ENCODE data around the gene DGUOK.

DGUOK gene

DNA sequence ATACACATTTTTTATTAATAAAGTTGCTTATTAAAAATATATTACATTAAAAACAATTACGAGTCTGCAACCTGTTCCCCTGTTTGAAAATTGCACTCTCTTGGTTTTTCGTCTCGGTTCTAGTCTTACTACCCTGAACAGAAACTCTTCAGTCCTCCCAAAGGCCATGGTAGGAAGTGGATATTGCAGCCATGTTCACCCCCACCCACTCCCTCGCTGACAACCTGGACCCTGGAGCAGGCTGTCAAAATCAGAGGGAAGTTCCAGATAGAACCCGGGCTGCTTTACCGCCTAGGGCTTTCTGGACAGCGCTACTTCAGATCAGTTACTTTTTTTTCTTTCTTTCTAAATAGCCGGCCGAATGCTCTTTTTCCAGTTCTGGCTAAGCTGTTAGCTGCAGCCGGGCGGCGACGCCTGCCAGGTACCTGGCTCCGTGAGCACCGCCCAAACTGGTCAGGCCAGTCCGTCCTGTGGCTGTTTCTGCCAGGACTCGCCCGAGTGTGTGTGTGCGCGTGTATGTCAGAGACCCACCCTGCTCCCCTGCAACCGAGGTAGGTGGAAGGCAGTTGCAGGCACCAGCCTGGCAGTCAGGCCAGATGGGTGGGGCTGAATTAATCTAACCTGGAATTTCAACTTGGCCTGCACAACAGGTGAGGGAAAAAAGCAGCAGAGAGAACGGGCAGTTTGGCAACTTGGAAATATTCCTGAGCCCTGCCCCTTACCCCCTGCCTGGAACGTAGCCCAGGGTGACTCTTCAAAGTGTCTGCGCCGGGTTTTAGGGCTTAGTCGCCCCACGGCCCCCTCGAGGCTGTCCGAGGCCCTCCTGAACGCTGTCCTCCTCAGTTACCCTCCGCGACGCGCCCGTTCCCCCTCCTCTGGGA lies 56.9 kb downstream of the DGUOK start:
- DNase-seq: no peak

DNA sequence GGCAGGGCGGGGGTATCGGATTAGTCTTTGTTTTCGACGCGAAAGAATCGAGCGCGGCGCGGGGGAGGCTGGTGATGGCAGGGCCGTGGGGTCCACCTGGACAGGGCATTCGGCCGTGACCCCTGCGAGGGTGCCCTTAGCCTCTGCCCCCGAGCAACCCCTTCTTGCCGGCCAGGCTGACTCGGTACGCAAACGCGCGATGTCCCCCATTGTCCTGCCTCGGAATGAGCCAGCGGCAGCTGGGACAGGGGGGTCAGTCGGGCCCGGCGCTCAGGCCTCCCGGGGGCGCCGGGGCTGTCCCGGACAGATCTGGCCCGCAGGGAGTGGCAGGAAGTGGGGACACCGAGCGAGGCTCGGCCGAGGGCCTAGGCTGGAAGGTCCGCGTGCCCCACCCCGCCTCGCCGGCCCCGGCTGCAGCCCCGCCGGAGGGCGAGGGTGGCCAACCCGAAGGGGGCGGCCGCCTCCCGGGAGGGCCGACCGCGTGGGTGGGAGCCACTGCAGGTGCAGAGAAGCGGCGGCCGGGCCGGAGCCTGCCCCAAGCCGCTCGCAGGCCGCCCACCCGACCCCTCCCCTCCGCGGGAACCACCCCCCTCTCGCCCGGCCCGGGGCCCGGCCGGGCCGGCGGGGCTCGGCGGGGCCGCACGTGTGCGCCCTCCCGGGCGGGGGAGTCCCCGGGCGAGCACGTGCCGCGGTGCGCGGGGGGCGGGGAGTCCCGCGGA lies 57.7 kb downstream of the DGUOK start, which contains the start of gene TET3:
TSS of gene TET3 (plus strand) at position 708 of the 719 bp plus-strand sequence. CDS start 1,494 bp downstream, outside the sequence.
- DNase-seq: no peak

DNA sequence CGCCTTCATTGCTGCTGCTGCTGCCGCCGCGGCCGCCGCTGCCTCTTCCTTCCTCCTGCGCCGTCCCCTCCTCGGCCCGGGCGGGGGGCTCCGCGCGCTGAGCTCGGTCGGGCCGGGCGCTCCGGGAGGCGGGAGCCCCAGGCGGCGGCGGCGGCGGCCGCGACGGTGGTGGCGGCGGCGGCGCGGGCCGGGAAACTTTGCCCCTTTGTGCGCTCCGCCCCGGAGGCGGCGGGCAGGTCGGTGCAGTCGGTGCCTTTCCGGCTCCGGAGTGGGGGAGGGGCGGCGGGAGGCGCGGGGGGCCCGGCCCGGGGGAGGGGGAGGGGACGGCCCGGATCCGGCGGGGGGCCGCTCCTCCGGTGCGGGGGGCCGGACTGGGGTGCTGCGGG lies 58.2 kb downstream of the DGUOK start:
- DNase-seq: no peak

DNA sequence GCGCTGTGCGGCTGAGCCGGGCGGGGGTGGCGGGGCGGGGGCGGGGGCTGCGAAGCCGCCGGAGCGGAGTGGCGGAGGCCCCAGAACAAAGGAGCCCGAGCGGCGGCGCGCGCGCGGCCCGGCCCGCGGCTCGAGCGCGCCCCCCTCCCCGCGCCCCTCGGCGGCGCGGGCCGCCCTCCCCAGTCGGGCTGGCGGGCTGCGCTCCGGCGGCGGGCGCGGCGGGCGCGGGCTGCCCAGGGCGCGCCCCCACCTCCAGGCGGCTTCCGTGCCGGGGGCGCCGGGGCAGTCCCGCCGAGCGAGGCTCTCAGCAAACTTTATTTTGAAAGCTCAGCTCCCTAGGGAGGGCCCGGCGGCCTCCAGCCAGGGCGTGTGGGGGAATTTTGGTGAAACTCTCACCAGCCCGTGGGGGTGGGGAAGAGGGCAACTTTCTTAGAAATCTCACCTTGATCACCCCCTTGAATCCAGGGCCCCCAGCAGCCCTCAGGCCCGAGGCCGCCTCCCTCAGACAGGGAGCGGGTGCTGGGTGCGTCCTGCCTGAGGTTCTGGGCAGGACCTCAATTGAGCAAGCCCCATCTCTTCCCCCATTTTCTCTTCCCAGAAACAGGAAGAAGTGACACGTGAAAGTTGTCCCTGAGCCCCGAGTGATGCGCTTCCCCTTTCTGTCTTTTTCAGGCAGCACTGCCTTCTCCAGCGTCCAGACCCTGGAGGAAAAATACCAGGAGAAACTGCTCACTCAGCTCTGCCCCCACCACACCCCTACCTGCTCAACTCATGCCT lies 58.8 kb downstream of the DGUOK start:
- no peak for DNase-seq

DNA sequence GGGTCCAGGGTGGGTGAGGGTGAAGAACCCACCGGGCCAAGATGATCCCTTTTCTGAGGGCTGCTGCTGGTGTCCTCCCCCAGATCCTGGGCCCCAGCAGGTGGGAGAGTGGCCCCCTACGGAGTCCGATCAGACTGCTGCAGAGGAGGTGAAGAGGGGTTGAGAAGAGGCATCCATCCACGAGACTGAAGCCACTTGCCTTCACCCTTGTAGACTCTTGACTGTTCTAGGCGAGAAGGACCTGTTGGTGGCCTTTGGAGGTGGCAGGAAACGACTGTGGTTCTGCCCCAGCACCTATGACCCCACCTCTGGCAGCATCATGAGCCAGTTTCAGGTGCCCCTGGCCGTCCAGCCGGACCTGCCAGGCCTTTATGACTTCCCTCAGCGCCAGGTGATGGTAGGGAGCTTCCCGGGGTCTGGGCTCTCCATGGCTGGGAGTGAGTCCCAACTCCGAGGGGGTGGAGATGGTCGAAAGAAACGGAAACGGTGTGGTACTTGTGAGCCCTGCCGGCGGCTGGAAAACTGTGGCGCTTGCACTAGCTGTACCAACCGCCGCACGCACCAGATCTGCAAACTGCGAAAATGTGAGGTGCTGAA lies 59.5 kb downstream of the DGUOK start:
- no peak for DNase-seq

DNA sequence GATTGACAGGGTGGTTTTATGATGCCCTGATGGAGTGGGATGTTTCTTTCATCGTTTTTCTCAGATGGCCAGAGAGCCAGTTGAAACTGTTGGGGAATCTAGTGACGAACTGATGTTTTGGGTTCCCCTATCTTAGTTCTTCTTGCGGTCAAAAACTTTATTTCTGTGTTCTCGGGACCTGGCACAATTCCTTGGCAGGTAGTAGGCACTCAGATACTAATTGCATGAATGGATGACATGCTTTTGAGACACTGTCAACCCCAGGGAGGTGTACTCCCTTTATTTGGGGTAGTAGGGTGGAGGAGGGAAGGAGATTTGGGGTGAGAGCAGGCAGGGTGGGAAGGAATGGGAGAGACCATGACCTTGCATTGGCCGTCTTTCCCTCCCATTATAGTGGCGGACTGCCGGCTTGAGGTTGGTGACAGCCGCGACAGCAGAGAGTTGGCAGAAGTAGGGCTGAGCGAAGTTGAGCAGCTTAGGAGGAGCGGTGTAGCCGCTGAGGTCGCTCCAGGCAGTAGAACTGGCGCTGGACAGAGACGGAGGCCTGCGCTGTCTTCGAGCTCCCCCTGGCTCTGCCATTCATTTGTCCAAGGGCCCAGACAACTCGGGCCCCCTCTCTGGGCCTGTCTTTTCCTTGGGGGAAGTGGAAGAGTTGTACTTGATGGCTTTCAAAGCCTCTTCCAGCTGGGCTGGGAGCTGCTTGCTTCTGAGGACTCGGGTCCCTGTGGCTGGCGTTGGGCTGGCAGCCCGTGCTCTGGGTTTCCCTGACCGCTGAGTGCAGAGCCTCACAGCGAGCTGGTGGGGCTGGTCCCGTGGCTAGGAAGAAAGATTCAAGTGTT lies 60.6 kb downstream of the DGUOK start:
- no peak for DNase-seq

DNA sequence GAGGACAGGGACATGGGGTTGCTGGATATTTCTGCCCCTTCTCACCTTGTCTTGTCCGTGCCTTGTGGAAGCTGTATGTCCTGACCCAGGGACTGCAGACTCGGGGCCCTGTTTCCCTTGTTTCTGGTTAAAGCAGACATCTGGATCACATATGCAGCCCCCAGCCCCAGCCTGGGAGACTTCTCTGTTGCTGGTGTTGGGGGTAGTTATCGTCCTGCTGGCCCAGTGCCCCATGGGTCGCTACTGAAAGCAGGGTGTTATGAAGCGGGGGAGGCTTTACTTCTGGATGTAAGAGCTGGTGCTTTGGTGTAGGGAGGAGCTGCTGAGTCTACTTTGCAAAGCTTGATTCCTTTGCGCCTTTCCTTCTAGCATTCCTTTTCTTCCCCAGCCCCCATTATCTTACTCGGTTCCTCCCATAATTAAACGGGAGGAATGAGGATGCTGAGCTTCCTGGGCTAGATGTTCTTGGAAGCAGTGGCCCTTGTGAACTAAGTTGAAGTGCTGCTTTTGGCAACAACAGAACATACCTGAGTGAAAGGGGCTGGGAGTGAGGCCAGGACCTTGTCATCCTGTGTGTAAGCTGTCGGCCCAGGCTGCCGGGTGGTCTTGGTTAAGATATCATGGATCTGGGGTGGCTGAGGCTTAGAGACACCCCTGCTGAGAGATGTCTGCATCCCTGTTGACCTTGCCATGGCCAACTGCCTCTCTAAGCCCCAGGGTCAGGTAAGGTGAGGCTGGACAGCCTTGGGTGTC lies 61.4 kb downstream of the DGUOK start:
- no peak for DNase-seq

DNA sequence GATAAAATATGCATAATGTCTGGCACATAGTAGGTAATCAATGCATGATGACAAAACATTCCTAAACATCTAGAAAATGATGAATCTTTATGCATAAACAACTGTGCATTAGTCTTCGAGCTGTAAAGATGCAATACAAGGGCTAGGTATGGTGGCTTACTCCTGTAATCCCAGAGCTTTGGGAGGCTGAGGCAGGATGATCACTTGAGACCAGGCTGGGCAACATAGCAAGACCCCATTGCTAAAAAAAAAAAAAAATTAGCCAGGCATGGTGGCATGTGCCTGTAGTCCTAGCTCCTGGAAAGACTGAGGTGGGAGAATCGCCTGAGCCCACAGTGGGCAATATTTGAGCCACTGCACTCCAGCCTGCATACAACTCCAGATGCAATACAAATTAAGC lies 63.3 kb downstream of the DGUOK start:
- DNase-seq: no peak

DNA sequence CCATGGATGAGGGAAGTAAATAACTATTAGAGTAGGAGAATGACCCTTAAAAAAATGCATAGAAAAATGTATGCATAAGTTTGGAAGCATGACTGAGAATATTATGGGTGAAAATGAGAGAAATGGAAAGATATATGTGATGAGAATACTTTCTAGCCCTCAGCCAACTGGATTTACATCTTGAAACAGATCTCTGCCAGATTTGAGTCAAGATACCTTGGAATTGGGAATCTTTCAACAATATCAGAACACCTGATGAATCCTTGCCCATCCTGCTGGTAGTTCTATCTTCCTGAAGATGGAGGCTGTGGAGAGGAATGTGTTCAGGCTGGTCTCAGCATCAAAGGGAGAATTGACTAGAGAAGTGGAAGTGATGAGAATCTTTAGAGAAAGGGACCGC lies 63.9 kb downstream of the DGUOK start:
- DNase-seq: no peak

DNA sequence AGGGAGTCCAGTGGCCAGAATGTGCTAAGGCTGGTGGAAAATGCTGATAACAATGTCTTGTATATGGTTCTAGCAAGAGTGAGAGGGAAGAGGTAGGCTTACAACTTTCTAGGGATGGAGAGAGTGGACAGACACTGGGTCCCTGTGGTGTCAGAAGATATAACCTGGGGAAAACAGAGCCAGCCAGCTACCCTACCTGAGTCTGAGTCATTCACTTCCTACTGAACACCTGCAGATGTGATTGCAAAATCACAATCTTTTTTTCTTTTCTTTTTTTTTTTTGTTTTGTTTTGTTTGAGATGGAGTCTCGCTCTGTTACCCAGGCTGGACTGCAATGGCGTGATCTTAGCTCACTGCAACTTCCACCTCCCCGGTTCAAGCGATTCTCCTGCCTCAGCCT lies 65.4 kb downstream of the DGUOK start:
- DNase-seq: no peak

DNA sequence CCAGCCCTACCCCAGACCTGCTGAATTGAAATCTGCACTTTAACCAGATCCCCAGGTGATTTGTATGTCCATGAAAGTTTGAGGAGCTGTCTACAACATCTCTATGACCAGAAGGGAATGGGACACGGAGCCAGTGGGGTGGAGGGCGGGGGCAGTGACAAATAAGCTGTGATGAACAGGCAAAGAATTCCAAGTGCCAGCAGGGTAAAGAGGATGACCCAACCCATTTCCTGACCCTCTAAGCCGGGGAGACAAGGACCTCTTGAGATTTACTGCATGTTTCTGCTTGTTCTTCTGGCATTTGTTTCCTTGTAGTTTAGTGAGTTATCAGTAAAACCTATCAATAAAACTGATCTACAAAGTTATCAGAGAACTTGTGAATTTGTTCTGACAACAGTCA lies 66.7 kb downstream of the DGUOK start:
- no peak for DNase-seq

DNA sequence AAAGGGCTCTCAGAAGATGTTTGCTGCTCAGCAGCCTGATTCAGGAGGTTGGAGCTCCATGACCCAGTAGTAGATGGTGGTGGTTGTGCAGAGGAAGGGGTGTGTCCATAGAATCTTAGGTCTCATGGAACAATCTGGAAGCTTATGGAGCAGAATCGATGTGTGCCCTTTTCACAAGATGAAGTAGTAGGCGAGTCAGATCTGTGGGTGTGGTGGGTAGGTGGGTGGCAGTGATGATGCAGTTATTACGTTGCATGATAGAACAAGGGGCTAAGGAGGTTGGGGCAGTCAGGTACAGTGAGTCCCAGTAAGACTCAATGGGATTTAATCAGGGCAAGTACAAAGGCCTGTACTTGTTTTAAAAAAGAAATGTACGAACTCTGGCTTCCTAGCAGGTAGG lies 67.1 kb downstream of the DGUOK start:
- DNase-seq: no peak

DNA sequence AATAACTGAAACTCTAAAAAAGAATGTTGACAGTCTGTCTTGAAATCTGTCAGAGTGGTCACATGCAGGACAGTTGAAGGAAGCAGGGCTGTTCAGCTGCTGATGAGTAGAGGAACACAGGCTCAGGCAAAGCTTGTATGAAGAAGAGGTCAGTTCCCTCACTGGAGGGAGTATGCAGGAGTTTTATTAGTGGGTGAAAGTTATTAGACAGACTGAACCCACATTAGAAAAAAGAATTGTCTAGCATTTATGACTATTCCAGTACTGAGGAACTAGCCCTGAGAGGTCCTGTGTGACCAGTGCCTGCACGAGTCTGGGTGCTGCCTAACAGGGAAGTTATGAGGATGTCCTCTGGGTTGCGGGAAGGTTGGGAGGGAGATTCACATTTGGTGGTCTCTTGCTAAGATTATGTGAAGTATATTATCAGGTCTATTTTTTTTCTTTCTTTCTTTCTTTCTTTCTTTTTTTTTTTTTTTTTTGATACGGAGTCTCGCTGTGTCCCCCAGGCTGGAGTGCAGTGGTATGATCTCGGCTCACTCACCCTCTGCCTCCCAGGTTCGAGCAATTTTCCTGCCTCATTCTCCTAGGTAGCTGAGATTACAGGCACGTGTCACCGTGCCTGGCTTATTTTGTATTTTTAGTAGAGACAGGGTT lies 67.6 kb downstream of the DGUOK start:
- DNase-seq: no peak

DNA sequence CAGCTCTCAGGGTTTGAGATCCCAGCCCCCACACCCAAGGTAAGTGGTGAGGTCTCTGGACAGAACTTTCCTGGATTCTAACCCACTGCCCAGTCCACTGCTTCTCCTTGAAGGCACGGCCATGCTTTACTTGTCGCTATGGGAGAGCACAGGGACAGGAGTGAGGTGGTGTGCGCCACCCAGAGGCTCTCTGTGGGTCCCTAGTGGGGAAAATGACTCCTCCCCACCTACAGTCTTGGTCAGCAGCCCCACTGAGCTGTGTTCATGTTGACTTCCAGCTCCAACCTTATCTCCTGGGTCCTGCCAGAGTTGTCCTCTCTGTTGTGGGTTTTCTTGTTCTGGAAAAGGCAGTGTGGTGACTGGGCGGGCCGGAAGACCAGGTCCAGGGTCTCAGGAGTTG lies 69.1 kb downstream of the DGUOK start:
- DNase-seq: no peak

DNA sequence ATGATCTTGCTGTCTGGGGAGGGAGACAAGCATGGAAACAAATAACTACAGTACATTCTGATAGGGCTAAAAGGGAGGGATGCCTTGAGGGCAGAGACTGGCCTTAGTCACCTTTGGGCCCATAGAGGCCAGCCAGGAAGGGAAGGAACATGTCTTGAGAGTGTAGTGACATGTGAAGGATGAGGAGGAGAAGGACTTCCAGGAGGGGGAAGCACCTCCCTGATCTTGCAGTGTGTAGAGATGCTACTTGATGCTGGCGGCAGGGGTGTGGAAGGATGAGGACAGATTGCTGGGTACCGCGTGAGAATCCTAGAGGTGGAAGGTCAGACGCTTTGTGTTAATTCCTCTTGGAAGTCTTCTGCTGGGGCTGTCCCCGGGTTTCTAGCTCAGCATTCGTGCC lies 71.1 kb downstream of the DGUOK start:
- no peak for DNase-seq

DNA sequence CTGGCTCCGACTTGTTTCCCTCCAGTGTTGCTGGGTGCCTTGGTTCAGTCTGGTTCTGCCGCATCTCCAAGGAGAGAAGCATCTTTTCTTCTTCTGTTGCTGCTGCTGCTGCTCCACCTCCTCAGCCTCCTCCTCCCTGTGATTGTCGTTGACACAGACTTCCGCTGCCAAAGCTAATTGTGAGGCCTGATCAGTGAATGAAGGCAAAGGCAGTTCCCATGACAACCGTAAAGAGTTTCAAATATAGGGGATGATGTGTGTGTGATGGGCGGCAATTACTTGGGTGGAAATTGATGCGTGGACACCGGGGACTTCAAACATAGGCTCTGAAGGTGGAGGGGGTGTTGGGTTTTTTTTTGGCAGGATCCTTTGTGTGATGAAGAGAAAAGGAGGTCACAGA lies 71.8 kb downstream of the DGUOK start:
- DNase-seq: no peak

DNA sequence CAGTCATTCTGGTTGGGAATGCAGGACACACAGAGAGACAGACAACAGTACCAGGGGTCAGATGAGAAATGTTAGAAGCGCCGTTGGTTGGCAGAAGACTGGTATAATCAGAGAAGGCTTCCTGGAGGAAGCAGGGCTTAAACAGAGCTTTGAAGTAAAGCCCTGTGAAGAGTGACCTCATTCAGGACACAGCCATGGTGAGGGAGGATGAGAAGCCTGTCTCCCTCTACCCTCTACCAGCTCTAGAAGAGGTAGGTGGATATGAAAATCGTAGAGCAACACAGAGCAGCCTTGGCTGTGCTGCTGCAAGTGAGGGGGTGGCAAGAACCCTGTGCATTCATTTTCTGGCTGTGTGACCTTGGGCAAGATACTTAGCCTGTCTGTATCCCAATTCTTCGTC lies 72.3 kb downstream of the DGUOK start:
- DNase-seq: no peak

DNA sequence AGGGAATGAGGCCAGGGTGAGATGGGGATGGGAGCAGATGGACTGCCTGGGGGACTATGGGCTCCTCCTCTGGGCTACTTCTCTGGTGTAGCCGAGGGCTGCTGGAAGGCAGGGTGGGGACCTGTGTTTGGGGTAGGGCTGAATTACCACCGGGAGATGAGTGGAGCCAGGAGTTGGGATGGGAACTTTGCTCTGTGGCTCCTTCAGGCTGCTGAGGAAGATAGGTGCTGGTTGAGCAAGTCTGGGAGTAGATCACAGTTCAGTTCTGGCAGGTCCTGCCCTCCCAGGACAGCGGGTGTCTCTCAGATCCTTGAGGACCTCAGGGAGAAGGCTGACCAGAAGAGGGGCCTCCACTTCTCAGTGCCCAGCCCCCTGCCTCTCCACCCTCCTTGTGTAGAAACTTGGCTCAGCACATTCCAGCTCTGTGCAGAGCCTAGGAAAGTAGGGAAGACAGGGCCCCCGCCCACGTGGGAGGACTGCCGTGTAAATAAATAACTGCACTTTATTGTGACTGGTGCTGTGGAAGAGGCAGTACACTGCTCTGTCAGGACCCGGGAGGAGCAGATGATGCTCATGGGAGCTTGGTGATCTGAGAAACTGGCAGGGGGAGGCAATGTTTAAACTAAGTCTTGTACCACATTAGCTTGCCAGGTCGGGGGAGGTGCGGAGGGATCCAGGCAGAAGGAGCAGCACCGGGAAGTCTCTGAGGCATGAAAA lies 73.4 kb downstream of the DGUOK start:
- no peak for DNase-seq

DNA sequence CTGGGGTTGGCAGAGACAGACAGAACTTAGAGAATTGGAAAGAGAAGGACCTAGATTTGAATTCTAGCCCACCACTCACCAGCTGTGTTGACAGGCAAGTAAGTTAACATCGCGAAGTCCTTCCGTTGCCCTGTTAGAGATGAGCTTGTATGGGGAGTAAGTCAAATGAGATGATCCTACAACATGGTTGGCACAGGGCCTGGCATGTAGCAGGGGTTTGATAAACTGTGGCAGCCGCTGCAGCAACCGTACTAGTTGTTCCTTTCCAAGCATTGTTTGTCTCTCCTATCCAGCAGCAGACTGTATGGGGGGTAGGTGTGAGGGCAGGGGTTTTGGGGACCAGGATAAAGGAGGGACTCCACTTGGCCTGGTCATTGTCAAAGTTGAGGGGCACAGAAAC lies 74.0 kb downstream of the DGUOK start:
- peak; percentile 12 for DNase-seq

DNA sequence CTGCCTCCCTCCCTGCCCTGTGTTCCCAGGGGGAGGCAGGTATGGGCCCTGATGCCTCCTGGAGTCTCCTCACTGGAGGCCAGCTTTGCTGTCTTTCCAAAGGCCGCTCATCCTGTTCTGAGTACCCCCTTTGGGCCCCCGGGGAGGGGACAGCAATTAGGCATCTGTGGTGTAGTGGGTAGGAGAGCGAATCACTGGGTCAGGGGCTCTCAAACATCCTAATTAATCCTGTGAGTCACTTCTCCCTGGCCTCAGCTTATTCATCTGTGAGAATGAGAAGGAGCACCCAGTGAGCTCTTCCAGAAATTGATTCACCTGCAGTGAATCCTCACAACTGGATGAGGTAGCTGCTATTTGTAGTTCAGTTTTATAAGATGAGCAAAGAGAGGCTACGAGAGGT lies 74.4 kb downstream of the DGUOK start:
- DNase-seq: no peak
